ENCODE measurements around the gene RAD1.

DNA sequence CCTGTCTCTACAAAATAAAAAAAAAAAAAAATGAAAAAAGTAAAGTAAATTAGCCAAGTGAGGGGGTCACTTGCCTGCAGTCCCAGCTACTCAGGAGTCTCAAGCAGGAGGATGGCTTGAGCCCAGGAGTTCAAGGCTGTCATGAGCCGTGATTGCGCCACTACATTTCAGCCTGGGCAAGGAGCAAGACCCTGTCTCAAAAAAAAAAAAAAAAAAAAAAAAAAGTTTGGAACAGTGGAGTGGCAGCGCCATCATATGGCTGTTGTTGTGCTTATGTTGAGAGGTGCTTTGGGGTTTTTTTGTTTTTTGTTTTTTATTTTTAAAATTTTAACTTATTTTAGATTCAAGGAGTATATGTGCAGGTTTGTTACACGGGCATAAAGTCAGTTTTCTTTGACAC lies 3.8 kb upstream of the RAD1 start:
- TF ChIP-seq EZH2phosphoT487 (IDR thresholded peaks at IDR 0.05; ENCODE audit: insufficient read depth, low read depth) = no peak
- TF ChIP-seq EZH2 (IDR thresholded peaks at IDR 0.05; ENCODE audit: insufficient read depth, poor library complexity, severe bottlenecking) = no peak
